ENCODE measurements around the gene METAP1.

GRCh38 chr4:99077177-99077576, 81.7 kb downstream of the METAP1 start:
- TF ChIP-seq, protein P1, sequence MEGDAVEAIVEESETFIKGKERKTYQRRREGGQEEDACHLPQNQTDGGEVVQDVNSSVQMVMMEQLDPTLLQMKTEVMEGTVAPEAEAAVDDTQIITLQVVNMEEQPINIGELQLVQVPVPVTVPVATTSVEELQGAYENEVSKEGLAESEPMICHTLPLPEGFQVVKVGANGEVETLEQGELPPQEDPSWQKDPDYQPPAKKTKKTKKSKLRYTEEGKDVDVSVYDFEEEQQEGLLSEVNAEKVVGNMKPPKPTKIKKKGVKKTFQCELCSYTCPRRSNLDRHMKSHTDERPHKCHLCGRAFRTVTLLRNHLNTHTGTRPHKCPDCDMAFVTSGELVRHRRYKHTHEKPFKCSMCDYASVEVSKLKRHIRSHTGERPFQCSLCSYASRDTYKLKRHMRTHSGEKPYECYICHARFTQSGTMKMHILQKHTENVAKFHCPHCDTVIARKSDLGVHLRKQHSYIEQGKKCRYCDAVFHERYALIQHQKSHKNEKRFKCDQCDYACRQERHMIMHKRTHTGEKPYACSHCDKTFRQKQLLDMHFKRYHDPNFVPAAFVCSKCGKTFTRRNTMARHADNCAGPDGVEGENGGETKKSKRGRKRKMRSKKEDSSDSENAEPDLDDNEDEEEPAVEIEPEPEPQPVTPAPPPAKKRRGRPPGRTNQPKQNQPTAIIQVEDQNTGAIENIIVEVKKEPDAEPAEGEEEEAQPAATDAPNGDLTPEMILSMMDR (IDR thresholded peaks at IDR 0.05; ENCODE audit: low read depth, low read length, poor library complexity, severe bottlenecking), result no peak
- no peak for TF ChIP-seq EZH2phosphoT487 (IDR thresholded peaks at IDR 0.05; ENCODE audit: borderline replicate concordance, low read length)

All from DOHH2 (cell line).